Fibroblast of mammary gland (primary cell): ENCODE results near the gene EWSR1.

Source experiments
- DNase-seq: peaks from one replicate; pipeline ENCODE4 v3.0.0-alpha.2; 2010; ENCODE audit warnings: low read depth
- H3K4me3 ChIP-seq: 2 replicates; pipeline ENCODE4 v1.5.1; 2011; ENCODE audit warnings: low read depth, mild to moderate bottlenecking, low read length, moderate library complexity; ENCODE audit not compliant: control insufficient read depth
- CTCF ChIP-seq: conservative IDR thresholded peaks from 2 replicates; pipeline ENCODE4 v1.5.1; 2011; ENCODE audit warnings: low read depth, low read length, inconsistent platforms; ENCODE audit not compliant: control insufficient read depth, insufficient read depth

EWSR1 gene

GRCh38 chr22:29310863-29311339 is 42.8 kb downstream of the EWSR1 start:
- DNase-seq, result peak; percentile 96
- no peak for TF ChIP-seq CTCF
- no peak overlapping the region for H3K4me3 ChIP-seq

- H3K4me3 ChIP-seq, result no peak overlapping the region
- no peak for DNase-seq
- TF ChIP-seq CTCF, result no peak
Measured at GRCh38 chr22:29311464-29312217, 43.6 kb downstream of the EWSR1 start.

- no peak for DNase-seq
- TF ChIP-seq CTCF, result no peak
- no peak overlapping the region for H3K4me3 ChIP-seq
Measured at GRCh38 chr22:29312218-29313125, 44.4 kb downstream of the EWSR1 start.

- TF ChIP-seq CTCF, result peak; percentile 45
- no peak overlapping the region for H3K4me3 ChIP-seq
- peak; percentile 56 for DNase-seq
Measured at GRCh38 chr22:29313126-29313575, 45.1 kb downstream of the EWSR1 start.

GRCh38 chr22:29313576-29314466 is 45.8 kb downstream of the EWSR1 start:
- TF ChIP-seq CTCF, result no peak
- DNase-seq, result no peak
- no peak overlapping the region for H3K4me3 ChIP-seq
